DOHH2 (cell line): ENCODE measurements around the gene INTS3.
"Not testable (repeated sequence)": the region's sequence is repeated elsewhere in the genome, so short reads cannot be mapped to it uniquely, and the experiment has no call there.

Experiments
- H3F3A ChIP-seq: fragments of 200-600 bp; sonication (generic), shearing (Covaris generic); 2 replicates; pipeline ENCODE4 v1.6.0; 2016; ENCODE audit warnings: antibody characterized with exemption, mild to moderate bottlenecking; ENCODE audit not compliant: control insufficient read depth, insufficient read depth
- H3K27ac ChIP-seq: fragments of 200-600 bp; sonication (generic); 2 replicates; pipeline ENCODE4 v1.5.1; 2014; ENCODE audit warnings: low read depth, mild to moderate bottlenecking, low read length, moderate library complexity
- H3K27me3 ChIP-seq: fragments of 200-600 bp; sonication (generic); 2 replicates; pipeline ENCODE4 v1.6.1; 2014; ENCODE audit warnings: mild to moderate bottlenecking, low read length, mixed read lengths; ENCODE audit not compliant: control insufficient read depth
- H3K36me3 ChIP-seq: fragments of 200-600 bp; sonication (generic); 2 replicates; pipeline ENCODE4 v1.6.1; 2014; ENCODE audit warnings: mild to moderate bottlenecking, low read length, moderate library complexity, mixed read lengths; ENCODE audit not compliant: control insufficient read depth
- H3K4me1 ChIP-seq: fragments of 200-600 bp; sonication (generic); 2 replicates; pipeline ENCODE4 v1.6.1; 2014; ENCODE audit warnings: mild to moderate bottlenecking, low read length, mixed read lengths; ENCODE audit not compliant: control insufficient read depth
- H3K4me2 ChIP-seq: fragments of 200-600 bp; sonication (generic); 2 replicates; pipeline ENCODE4 v1.6.0; 2014; ENCODE audit warnings: mild to moderate bottlenecking, low read length, moderate library complexity
- H3K4me3 ChIP-seq: fragments of 200-600 bp; sonication (generic); 2 replicates; pipeline ENCODE4 v1.5.1; 2014; ENCODE audit warnings: mild to moderate bottlenecking, low read length, mixed read lengths
- H3K79me2 ChIP-seq: fragments of 200-600 bp; sonication (generic); 2 replicates; pipeline ENCODE4 v1.6.1; 2014; ENCODE audit warnings: mild to moderate bottlenecking, low read length, mixed read lengths; ENCODE audit not compliant: control insufficient read depth
- H3K9me2 ChIP-seq: fragments of 200-600 bp; sonication (generic); replicated peaks from 2 replicates; pipeline ENCODE4 v1.6.1; 2014; ENCODE audit warnings: mild to moderate bottlenecking, low read length, mixed read lengths; ENCODE audit not compliant: control insufficient read depth
- H3K9me3 ChIP-seq: fragments of 200-600 bp; sonication (generic); 2 replicates; pipeline ENCODE4 v1.6.1; 2014; ENCODE audit warnings: antibody characterized with exemption, low read length, mixed read lengths; ENCODE audit not compliant: control insufficient read depth, insufficient read depth
- H4K20me1 ChIP-seq: fragments of 200-600 bp; sonication (generic); 2 replicates; pipeline ENCODE4 v1.6.0; 2014; ENCODE audit warnings: low read depth, mild to moderate bottlenecking, antibody characterized with exemption, low read length, moderate library complexity; ENCODE audit not compliant: control insufficient read depth, insufficient read depth
- EZH2phosphoT487 ChIP-seq: fragments of 200-600 bp; sonication (generic); IDR thresholded peaks from 2 replicates; pipeline ENCODE4 v1.6.1; 2017; ENCODE audit warnings: borderline replicate concordance, mild to moderate bottlenecking, antibody characterized with exemption, low read length, moderate library complexity, mixed read lengths
- TF ChIP-seq, protein P1 (sequence below): fragments of 200-600 bp; sonication (generic); IDR thresholded peaks from one replicate; pipeline ENCODE4 v1.5.1; 2014; ENCODE audit warnings: antibody characterized with exemption, mild to moderate bottlenecking, low read depth, low read length; ENCODE audit not compliant: poor library complexity, severe bottlenecking

The INTS3 gene

DNA sequence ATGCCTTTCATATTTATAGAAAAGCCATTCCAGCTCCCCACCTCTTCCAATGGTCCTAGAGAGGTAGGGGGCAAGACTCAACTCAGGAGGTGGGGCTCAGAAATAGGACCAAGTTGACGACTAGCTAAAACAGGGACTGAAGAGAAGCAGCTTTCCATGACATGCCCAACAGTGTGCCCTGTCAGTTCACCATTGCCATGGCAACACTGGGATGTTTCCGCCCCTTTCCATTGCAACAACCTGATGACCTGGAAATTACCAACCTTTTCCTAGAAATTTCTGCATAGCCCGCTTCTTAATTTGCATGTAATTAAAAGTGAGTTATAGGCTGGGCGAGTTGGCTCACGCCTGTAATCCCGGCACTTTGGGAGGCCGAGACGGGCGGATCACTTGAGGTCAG is 22.4 kb upstream of the INTS3 start:
- TF ChIP-seq, protein P1, sequence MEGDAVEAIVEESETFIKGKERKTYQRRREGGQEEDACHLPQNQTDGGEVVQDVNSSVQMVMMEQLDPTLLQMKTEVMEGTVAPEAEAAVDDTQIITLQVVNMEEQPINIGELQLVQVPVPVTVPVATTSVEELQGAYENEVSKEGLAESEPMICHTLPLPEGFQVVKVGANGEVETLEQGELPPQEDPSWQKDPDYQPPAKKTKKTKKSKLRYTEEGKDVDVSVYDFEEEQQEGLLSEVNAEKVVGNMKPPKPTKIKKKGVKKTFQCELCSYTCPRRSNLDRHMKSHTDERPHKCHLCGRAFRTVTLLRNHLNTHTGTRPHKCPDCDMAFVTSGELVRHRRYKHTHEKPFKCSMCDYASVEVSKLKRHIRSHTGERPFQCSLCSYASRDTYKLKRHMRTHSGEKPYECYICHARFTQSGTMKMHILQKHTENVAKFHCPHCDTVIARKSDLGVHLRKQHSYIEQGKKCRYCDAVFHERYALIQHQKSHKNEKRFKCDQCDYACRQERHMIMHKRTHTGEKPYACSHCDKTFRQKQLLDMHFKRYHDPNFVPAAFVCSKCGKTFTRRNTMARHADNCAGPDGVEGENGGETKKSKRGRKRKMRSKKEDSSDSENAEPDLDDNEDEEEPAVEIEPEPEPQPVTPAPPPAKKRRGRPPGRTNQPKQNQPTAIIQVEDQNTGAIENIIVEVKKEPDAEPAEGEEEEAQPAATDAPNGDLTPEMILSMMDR, result no peak
- no peak for TF ChIP-seq EZH2phosphoT487
- no peak overlapping the region for H3K4me3 ChIP-seq
- H3K36me3 ChIP-seq, result no peaks in the 10 kb centered on the region
- no peaks in the 10 kb centered on the region for H3K9me2 ChIP-seq
- H3K4me1 ChIP-seq, result no peaks in the 10 kb centered on the region
- no peaks in the 10 kb centered on the region for H3F3A ChIP-seq
- no peaks in the 10 kb centered on the region for H3K27me3 ChIP-seq
- H3K9me3 ChIP-seq, result no peaks in the 10 kb centered on the region
- no peaks in the 10 kb centered on the region for H3K79me2 ChIP-seq
- no peak overlapping the region for H3K4me2 ChIP-seq
- no peaks in the 10 kb centered on the region for H4K20me1 ChIP-seq
- no peak overlapping the region for H3K27ac ChIP-seq

DNA sequence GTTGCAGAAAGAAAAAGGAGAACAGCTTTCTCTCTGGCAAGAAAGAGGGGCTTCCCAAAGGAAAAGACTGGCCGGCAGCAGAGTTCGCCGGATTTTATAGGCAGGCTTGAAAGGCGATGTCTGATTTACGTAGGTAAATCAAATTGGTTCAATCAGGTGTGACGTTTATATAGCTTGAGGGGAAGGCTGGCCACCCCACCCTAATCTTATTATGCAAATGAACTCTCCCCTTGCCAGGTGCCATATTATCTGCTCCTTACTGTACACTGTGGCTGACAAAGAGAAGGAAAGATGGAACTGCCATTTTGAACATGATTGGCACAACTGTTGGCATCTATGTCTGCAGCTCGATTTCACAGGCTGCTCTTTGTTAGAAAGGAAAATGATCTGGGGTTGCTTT is 16.8 kb upstream of the INTS3 start:
- Histone ChIP-seq H3K79me2 (no peaks in the 10 kb centered on the region), H3K4me1 (no peaks in the 10 kb centered on the region), H3K36me3 (no peaks in the 10 kb centered on the region), H3K4me3 (no peak overlapping the region), H3F3A (no peaks in the 10 kb centered on the region), H3K27ac (no peak overlapping the region), H3K4me2 (no peak overlapping the region), H3K9me2 (no peaks in the 10 kb centered on the region), H3K9me3 (no peaks in the 10 kb centered on the region), H4K20me1 (no peaks in the 10 kb centered on the region), H3K27me3 (no peaks in the 10 kb centered on the region)
- TF ChIP-seq EZH2phosphoT487, result no peak

DNA sequence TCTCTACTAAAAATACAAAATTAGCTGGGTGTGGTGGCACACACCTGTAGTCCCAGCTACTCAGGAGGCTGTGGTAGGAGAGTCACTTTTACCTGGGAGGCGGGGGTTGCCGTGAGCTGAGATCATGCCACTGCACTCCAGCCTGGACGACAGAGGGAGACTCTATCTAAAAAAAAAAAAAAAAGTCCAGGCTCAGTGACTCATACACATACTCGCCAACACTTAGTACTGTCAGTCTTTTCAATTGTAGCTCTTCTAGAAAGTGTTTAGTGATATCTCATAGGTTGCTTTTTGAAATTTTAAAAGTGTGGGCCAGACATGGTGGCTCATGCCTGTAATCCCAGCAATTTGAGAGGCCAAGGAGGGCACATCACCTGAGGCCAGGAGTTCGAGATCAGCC is 11.6 kb upstream of the INTS3 start:
- H4K20me1 ChIP-seq, H3K79me2 ChIP-seq, H3K4me1 ChIP-seq, H3K4me2 ChIP-seq, H3K9me3 ChIP-seq, H3K27me3 ChIP-seq, H3K4me3 ChIP-seq, H3K36me3 ChIP-seq, H3K27ac ChIP-seq, H3F3A ChIP-seq, H3K9me2 ChIP-seq: not testable (repeated sequence)

- Histone ChIP-seq H3K9me3 (no peaks in the 10 kb centered on the region), H3K4me3 (no peak overlapping the region), H3K79me2 (no peaks in the 10 kb centered on the region), H3K27ac (no peak overlapping the region), H3F3A (no peaks in the 10 kb centered on the region), H3K4me1 (no peaks in the 10 kb centered on the region), H3K27me3 (no peaks in the 10 kb centered on the region), H3K36me3 (no peaks in the 10 kb centered on the region), H4K20me1 (no peaks in the 10 kb centered on the region), H3K4me2 (no peak overlapping the region), H3K9me2 (no peaks in the 10 kb centered on the region)
- TF ChIP-seq EZH2phosphoT487, result no peak
- TF ChIP-seq, protein P1, result no peak
Observed at GRCh38 chr1:153717330-153717729, 10.5 kb upstream of the INTS3 start.
